K562 (cell line): ENCODE measurements around the gene MYO3B. TPM values are rescaled to one million over a fixed set of nuclear protein-coding genes. Genes with fewer than 3 reads are reported as not detected.

ENCODE experiments used
- DDX20 ChIP-seq: fragments of 450-650 bp; IDR thresholded peaks from 2 replicates; pipeline ENCODE4 v1.6.1; 2016; ENCODE audit warnings: missing genetic modification characterization, low read depth, mild to moderate bottlenecking, missing compliant biosample characterization, moderate library complexity
- DIDO1 ChIP-seq: fragments of 450-650 bp; IDR thresholded peaks from 2 replicates; pipeline ENCODE4 v1.6.1; 2016; ENCODE audit warnings: low read depth, missing biosample characterization, missing genetic modification characterization
- E2F4 ChIP-seq: sonication (generic); formaldehyde crosslinking; IDR thresholded peaks from 2 replicates; pipeline ENCODE4 v1.8.0; 2022; ENCODE audit warnings: mild to moderate bottlenecking, low read depth, missing genetic modification reagents
- E4F1 ChIP-seq: fragments of 250-450 bp; sonication (Bioruptor Pico); IDR thresholded peaks from 2 replicates; pipeline ENCODE4 v1.5.0; 2021; ENCODE audit warnings: mild to moderate bottlenecking, borderline replicate concordance
- ESRRA ChIP-seq: fragments of 450-650 bp; IDR thresholded peaks from 2 replicates; pipeline ENCODE4 v1.6.1; 2014; ENCODE audit warnings: low read depth, mild to moderate bottlenecking, moderate library complexity, borderline replicate concordance
- GATAD2A ChIP-seq: fragments of 450-650 bp; IDR thresholded peaks from 2 replicates; pipeline ENCODE4 v1.6.1; 2017
- GTF2E2 ChIP-seq: fragments of 200-800 bp; sonication (Bioruptor generic); IDR thresholded peaks from 2 replicates; pipeline ENCODE4 v1.6.1; 2016; ENCODE audit warnings: missing genetic modification characterization, missing compliant biosample characterization
- JUN ChIP-seq, 2 experiments: sonication (generic) in 1 of 2; formaldehyde crosslinking in 1 of 2; IDR thresholded peaks; 2 replicates each; pipeline versions ENCODE4 v1.6.1 to v1.8.0; 2012 to 2022; ENCODE audit warnings: borderline replicate concordance in 2 of 2, mild to moderate bottlenecking in 2 of 2, improper control_type of control experiment in 1 of 2, low read depth in 1 of 2, low read length in 1 of 2, missing genetic modification reagents in 1 of 2
- KDM4B ChIP-seq, 2 experiments: fragments of 450-650 bp in 1 of 2; sonication (generic) in 1 of 2; IDR thresholded peaks; 2 replicates each; pipeline ENCODE4 v1.6.1; 2016 to 2017; ENCODE audit warnings: borderline replicate concordance in 2 of 2, antibody characterized with exemption in 1 of 2, low read depth in 1 of 2, mild to moderate bottlenecking in 1 of 2
- KLF6 ChIP-seq: fragments of 250-450 bp; sonication (Bioruptor Pico); IDR thresholded peaks from 2 replicates; pipeline ENCODE4 v1.4.0; 2020; ENCODE audit warnings: mild to moderate bottlenecking, moderate library complexity, borderline replicate concordance
- MAFG ChIP-seq: fragments of 450-650 bp; conservative IDR thresholded peaks from 2 replicates; pipeline ENCODE4 v1.6.1; 2016; ENCODE audit warnings: missing genetic modification characterization, missing compliant biosample characterization
- MBD2 ChIP-seq: sonication (generic); IDR thresholded peaks from 2 replicates; pipeline ENCODE4 v1.6.1; 2016; ENCODE audit warnings: low read depth, borderline replicate concordance
- NR3C1 ChIP-seq: sonication (generic); formaldehyde crosslinking; IDR thresholded peaks from 2 replicates; pipeline ENCODE4 v1.8.1; 2022; ENCODE audit warnings: missing genetic modification reagents
- RBM25 ChIP-seq: fragments of 200-400 bp; formaldehyde crosslinking; IDR thresholded peaks from 2 replicates; pipeline ENCODE4 v1.6.1; 2018; ENCODE audit warnings: low read length, low read depth, moderate library complexity; ENCODE audit not compliant: severe bottlenecking
- SIN3B ChIP-seq: fragments of 450-650 bp; IDR thresholded peaks from 2 replicates; pipeline ENCODE4 v1.6.1; 2017; ENCODE audit warnings: low read depth, mild to moderate bottlenecking, moderate library complexity
- SMAD1 ChIP-seq: fragments of 150-350 bp; IDR thresholded peaks from 2 replicates; pipeline ENCODE4 v1.6.1; 2014; ENCODE audit warnings: low read length, low read depth; ENCODE audit not compliant: partially characterized antibody
- SRSF7 ChIP-seq: fragments of 200-400 bp; formaldehyde crosslinking; optimal IDR thresholded peaks from 2 replicates; pipeline ENCODE3; 2017; ENCODE audit warnings: mild to moderate bottlenecking, low read depth, low read length
- TAF7 ChIP-seq: fragments of 450-650 bp; IDR thresholded peaks from 2 replicates; pipeline ENCODE4 v1.6.1; 2016; ENCODE audit warnings: missing genetic modification characterization, missing compliant biosample characterization
- TBL1XR1 ChIP-seq, 2 experiments: IDR thresholded peaks; 2 replicates each; pipeline ENCODE4 v1.6.1; 2012; ENCODE audit warnings: improper control_type of control experiment in 2 of 2, low read length in 2 of 2, mild to moderate bottlenecking in 1 of 2
- TBP ChIP-seq: optimal IDR thresholded peaks from 2 replicates; pipeline ENCODE3; 2011; ENCODE audit warnings: low read depth, low read length, improper control_type of control experiment
- THRAP3 ChIP-seq: fragments of 450-650 bp; IDR thresholded peaks from 2 replicates; pipeline ENCODE4 v1.6.1; 2016; ENCODE audit warnings: mild to moderate bottlenecking, inconsistent platforms, borderline replicate concordance
- ZNF133 ChIP-seq: fragments of 250-450 bp; sonication (Bioruptor Pico); IDR thresholded peaks from 2 replicates; pipeline ENCODE4 v1.4.0; 2020; ENCODE audit warnings: mild to moderate bottlenecking
- ZNF280B ChIP-seq: fragments of 250-450 bp; sonication (Bioruptor Pico); IDR thresholded peaks from 2 replicates; pipeline ENCODE4 v1.5.1; 2021; ENCODE audit warnings: mild to moderate bottlenecking
- ZNF586 ChIP-seq: fragments of 450-650 bp; formaldehyde crosslinking; conservative IDR thresholded peaks from 2 replicates; pipeline ENCODE4 v1.4.0; 2020; ENCODE audit warnings: mild to moderate bottlenecking, moderate library complexity
- polyA plus RNA-seq, 8 experiments: library from polyadenylated mRNA; depleted of rRNA in 4 of 8; stranded (reverse) in 5 of 8; unstranded in 3 of 8; fragments of >200 nt; fragmentation: Nextera tagmentation in 2 of 8; fragmentation: Illumina TruSeq in 1 of 8; extraction: Ambion mirVana in 2 of 8; extraction: Trizol in 1 of 8; gene quantifications; 2 replicates each; pipeline versions ENCODE4 v1.2.1 to v1.2.3, GENCODE V29; 2011 to 2014; ENCODE audit warnings: inconsistent platforms in 1 of 8, missing spikeins in 1 of 8
- total RNA-seq, 7 experiments: library from RNA; depleted of rRNA in 6 of 7; stranded (reverse); fragments of >200 nt in 6 of 7; fragmentation: Illumina TruSeq in 2 of 7; extraction: Trizol in 2 of 7; gene quantifications; 2 replicates each; pipeline versions ENCODE4 v1.2.1 to v1.2.3, GENCODE V29; 2011 to 2021; ENCODE audit warnings: low replicate concordance in 1 of 7

The MYO3B gene
- total and polyA plus RNA-seq, 9 of the 15 experiments (the other 6 are each of a cell fraction or from before 2014, with no cell fraction given) = 2.7 to 6.5 (median 3.6) TPM

- TF ChIP-seq KDM4B (IDR thresholded peaks at IDR 0.05; ENCODE audit: borderline replicate concordance in 2 of 2, low read depth in 1 of 2) (no peak), KLF6 (CRISPR knock-in tag) (no peak), TBP (no peak), ZNF280B (CRISPR knock-in tag) (no peak), TBL1XR1 (IDR thresholded peaks at IDR 0.05; ENCODE audit: low read length in 2 of 2) (no peak), RBM25 (no peak), DIDO1 (tag) (no peak), NR3C1 (CRISPR knock-in tag) (no peak), E4F1 (CRISPR knock-in tag) (no peak), GATAD2A (no peak), THRAP3 (no peak), ZNF586 (CRISPR knock-in tag) (0 out of 2 replicates have a peak, but pooled peaks have one; percentile 50), E2F4 (CRISPR knock-in tag) (no peak), DDX20 (0 out of 2 replicates have a peak, but pooled peaks have one; percentile 36), ESRRA (no peak), TAF7 (no peak), SRSF7 (no peak), ZNF133 (no peak), GTF2E2 (no peak), SIN3B (no peak), SMAD1 (no peak), MAFG (tag) (peak; percentile 42), MBD2 (no peak), JUN (IDR thresholded peaks at IDR 0.05; ENCODE audit: borderline replicate concordance, low read depth, low read length) (peak; percentile 46; the same call in 1 of the 2 replicates), JUN (CRISPR knock-in tag; IDR thresholded peaks at IDR 0.05; ENCODE audit: borderline replicate concordance) (no peak)
These were observed 185.1 kb downstream of the MYO3B start (continued) for GRCh38 chr2:170362871-170363631.
